Activated naive CD8-positive, alpha-beta T cell treated with anti-CD3 and anti-CD28 coated beads for 36 hours (primary cell): ENCODE measurements around the gene ZSWIM5. TPM values are rescaled to one million over a fixed set of nuclear protein-coding genes. Genes with fewer than 3 reads are reported as not detected.
"Not testable (repeated sequence)": the region's sequence is repeated elsewhere in the genome, so short reads cannot be mapped to it uniquely, and the experiment has no call there.

Source experiments
- DNase-seq: peaks from one replicate; pipeline ENCODE4 v3.0.0; 2021
- H3K27ac Mint-ChIP-seq: one replicate; pipeline ENCODE4 v1.8.0; 2022; ENCODE audit warnings: mild to moderate bottlenecking, moderate library complexity, mixed read lengths
- H3K27me3 Mint-ChIP-seq: one replicate; pipeline ENCODE4 v1.8.0; 2022; ENCODE audit warnings: mild to moderate bottlenecking, mixed read lengths
- H3K36me3 Mint-ChIP-seq: one replicate; pipeline ENCODE4 v1.8.0; 2021; ENCODE audit warnings: mild to moderate bottlenecking, mixed read lengths
- H3K4me1 Mint-ChIP-seq: one replicate; pipeline ENCODE4 v1.8.0; 2021; ENCODE audit warnings: mixed read lengths
- H3K4me3 Mint-ChIP-seq: one replicate; pipeline ENCODE4 v1.8.0; 2022; ENCODE audit warnings: mild to moderate bottlenecking, moderate library complexity, mixed read lengths
- H3K9me3 Mint-ChIP-seq: one replicate; pipeline ENCODE4 v1.8.0; 2022; ENCODE audit warnings: mixed read lengths
- total RNA-seq, 2 experiments: library from RNA; stranded (reverse); gene quantifications; one replicate each; pipeline ENCODE4 v1.2.3, GENCODE V29; 2021

Gene ZSWIM5
- total RNA-seq, 2 experiments from 2014 or later = 0.37 to 0.58 TPM

GRCh38 chr1:45135316-45135715 is 71.1 kb downstream of the ZSWIM5 start:
- Mint-ChIP-seq H3K4me1 (peaks cover 4% of the 10 kb centered on the region), H3K9me3 (peaks cover 1% of the 10 kb centered on the region), H3K36me3 (no peaks in the 10 kb centered on the region), H3K4me3 (no peak overlapping the region), H3K27ac (no peak overlapping the region), H3K27me3 (peaks cover 6% of the 10 kb centered on the region)
- no peak for DNase-seq

GRCh38 chr1:45134461-45134873 is 71.9 kb downstream of the ZSWIM5 start:
- Mint-ChIP-seq H3K4me1 (peaks cover 4% of the 10 kb centered on the region), H3K27ac (no peak overlapping the region), H3K9me3 (peaks cover 1% of the 10 kb centered on the region), H3K4me3 (no peak overlapping the region), H3K27me3 (peaks cover 3% of the 10 kb centered on the region), H3K36me3 (no peaks in the 10 kb centered on the region)
- no peak for DNase-seq

- not testable (repeated sequence) for H3K4me3 Mint-ChIP-seq, H3K36me3 Mint-ChIP-seq, H3K27ac Mint-ChIP-seq, DNase-seq, H3K27me3 Mint-ChIP-seq, H3K4me1 Mint-ChIP-seq, H3K9me3 Mint-ChIP-seq
These were observed 73.7 kb downstream of the ZSWIM5 start for GRCh38 chr1:45132719-45133118.

- Mint-ChIP-seq H3K9me3 (no peaks in the 10 kb centered on the region), H3K27ac (no peak overlapping the region), H3K36me3 (no peaks in the 10 kb centered on the region), H3K4me1 (peaks cover 2% of the 10 kb centered on the region), H3K4me3 (no peak overlapping the region), H3K27me3 (peaks cover 10% of the 10 kb centered on the region)
- DNase-seq = no peak
These were observed 83.0 kb downstream of the ZSWIM5 start for GRCh38 chr1:45123358-45123757.

- Mint-ChIP-seq H3K27ac (no peak overlapping the region), H3K4me3 (no peak overlapping the region), H3K27me3 (peaks cover 10% of the 10 kb centered on the region), H3K36me3 (no peaks in the 10 kb centered on the region), H3K4me1 (peaks cover 2% of the 10 kb centered on the region), H3K9me3 (no peaks in the 10 kb centered on the region)
- DNase-seq = no peak
These were observed 83.7 kb downstream of the ZSWIM5 start for GRCh38 chr1:45122724-45123123.

- peaks cover 10% of the 10 kb centered on the region for H3K27me3 Mint-ChIP-seq
- no peak overlapping the region for H3K4me3 Mint-ChIP-seq
These were observed 88.6 kb downstream of the ZSWIM5 start for GRCh38 chr1:45117766-45118165.

GRCh38 chr1:45116820-45117219 is 89.6 kb downstream of the ZSWIM5 start:
- no peak for DNase-seq
- Mint-ChIP-seq H3K4me3 (no peak overlapping the region), H3K36me3 (no peaks in the 10 kb centered on the region), H3K27ac (no peak overlapping the region), H3K4me1 (peaks cover 8% of the 10 kb centered on the region), H3K9me3 (no peaks in the 10 kb centered on the region), H3K27me3 (peaks cover 10% of the 10 kb centered on the region)

More at GRCh38 chr1:45117766-45118165, 88.6 kb downstream of the ZSWIM5 start:
- Mint-ChIP-seq H3K4me1 (peaks cover 10% of the 10 kb centered on the region), H3K27ac (no peak overlapping the region), H3K9me3 (no peaks in the 10 kb centered on the region), H3K36me3 (no peaks in the 10 kb centered on the region)
- DNase-seq = no peak

GRCh38 chr1:45116340-45116739 is 90.1 kb downstream of the ZSWIM5 start:
- no peaks in the 10 kb centered on the region for H3K9me3 Mint-ChIP-seq
- H3K4me3 Mint-ChIP-seq = no peak overlapping the region
- H3K36me3 Mint-ChIP-seq = no peaks in the 10 kb centered on the region
- peaks cover 8% of the 10 kb centered on the region for H3K4me1 Mint-ChIP-seq
- H3K27me3 Mint-ChIP-seq = peaks cover 10% of the 10 kb centered on the region
- no peak overlapping the region for H3K27ac Mint-ChIP-seq
- no peak for DNase-seq

- H3K36me3 Mint-ChIP-seq, H3K4me3 Mint-ChIP-seq, H3K27me3 Mint-ChIP-seq, DNase-seq, H3K9me3 Mint-ChIP-seq, H3K4me1 Mint-ChIP-seq, H3K27ac Mint-ChIP-seq: not testable (repeated sequence)
These were observed 91.2 kb downstream of the ZSWIM5 start for GRCh38 chr1:45115198-45115597.

GRCh38 chr1:45112661-45113060 is 93.7 kb downstream of the ZSWIM5 start:
- no peak for DNase-seq
- Mint-ChIP-seq H3K4me3 (no peak overlapping the region), H3K4me1 (peaks cover 8% of the 10 kb centered on the region), H3K9me3 (no peaks in the 10 kb centered on the region), H3K36me3 (no peaks in the 10 kb centered on the region), H3K27ac (no peak overlapping the region), H3K27me3 (no peaks in the 10 kb centered on the region)

GRCh38 chr1:45111239-45111638 is 95.2 kb downstream of the ZSWIM5 start:
- Mint-ChIP-seq H3K36me3 (no peaks in the 10 kb centered on the region), H3K4me3 (no peak overlapping the region), H3K4me1 (peaks cover 1% of the 10 kb centered on the region), H3K27ac (no peak overlapping the region), H3K9me3 (no peaks in the 10 kb centered on the region), H3K27me3 (no peaks in the 10 kb centered on the region)
- no peak for DNase-seq

GRCh38 chr1:45107782-45108181 is 98.6 kb downstream of the ZSWIM5 start:
- peaks cover 3% of the 10 kb centered on the region for H3K4me1 Mint-ChIP-seq
- H3K4me3 Mint-ChIP-seq = no peak overlapping the region
- no peaks in the 10 kb centered on the region for H3K36me3 Mint-ChIP-seq
- H3K27ac Mint-ChIP-seq = no peak overlapping the region
- H3K27me3 Mint-ChIP-seq = no peaks in the 10 kb centered on the region
- H3K9me3 Mint-ChIP-seq = no peaks in the 10 kb centered on the region
- no peak for DNase-seq

- H3K36me3 Mint-ChIP-seq, H3K4me3 Mint-ChIP-seq, DNase-seq, H3K9me3 Mint-ChIP-seq, H3K27ac Mint-ChIP-seq, H3K27me3 Mint-ChIP-seq, H3K4me1 Mint-ChIP-seq: not testable (repeated sequence)
These were observed 99.5 kb downstream of the ZSWIM5 start for GRCh38 chr1:45106864-45107263.

GRCh38 chr1:45106156-45106545 is 100.3 kb downstream of the ZSWIM5 start:
- not testable (repeated sequence) for DNase-seq, H3K27me3 Mint-ChIP-seq, H3K4me3 Mint-ChIP-seq, H3K4me1 Mint-ChIP-seq, H3K9me3 Mint-ChIP-seq, H3K27ac Mint-ChIP-seq, H3K36me3 Mint-ChIP-seq

- H3K4me1 Mint-ChIP-seq, H3K36me3 Mint-ChIP-seq, H3K4me3 Mint-ChIP-seq, DNase-seq, H3K27ac Mint-ChIP-seq, H3K9me3 Mint-ChIP-seq, H3K27me3 Mint-ChIP-seq: not testable (repeated sequence)
These were observed 100.8 kb downstream of the ZSWIM5 start for GRCh38 chr1:45105486-45106155.

- H3K4me3 Mint-ChIP-seq = no peak overlapping the region
- peaks cover 2% of the 10 kb centered on the region for H3K36me3 Mint-ChIP-seq
- no peak overlapping the region for H3K27ac Mint-ChIP-seq
- no peaks in the 10 kb centered on the region for H3K27me3 Mint-ChIP-seq
- DNase-seq = no peak
- peaks cover 3% of the 10 kb centered on the region for H3K4me1 Mint-ChIP-seq
- H3K9me3 Mint-ChIP-seq = no peaks in the 10 kb centered on the region
These were observed 102.9 kb downstream of the ZSWIM5 start for GRCh38 chr1:45103534-45103933.
